T-helper 1 cell (primary cell): ENCODE data around the gene YEATS4.

Experiments
- DNase-seq, 5 donors: peaks; one replicate each; pipeline ENCODE4 v3.0.0-alpha.2; 2012 to 2020

YEATS4 gene

DNA sequence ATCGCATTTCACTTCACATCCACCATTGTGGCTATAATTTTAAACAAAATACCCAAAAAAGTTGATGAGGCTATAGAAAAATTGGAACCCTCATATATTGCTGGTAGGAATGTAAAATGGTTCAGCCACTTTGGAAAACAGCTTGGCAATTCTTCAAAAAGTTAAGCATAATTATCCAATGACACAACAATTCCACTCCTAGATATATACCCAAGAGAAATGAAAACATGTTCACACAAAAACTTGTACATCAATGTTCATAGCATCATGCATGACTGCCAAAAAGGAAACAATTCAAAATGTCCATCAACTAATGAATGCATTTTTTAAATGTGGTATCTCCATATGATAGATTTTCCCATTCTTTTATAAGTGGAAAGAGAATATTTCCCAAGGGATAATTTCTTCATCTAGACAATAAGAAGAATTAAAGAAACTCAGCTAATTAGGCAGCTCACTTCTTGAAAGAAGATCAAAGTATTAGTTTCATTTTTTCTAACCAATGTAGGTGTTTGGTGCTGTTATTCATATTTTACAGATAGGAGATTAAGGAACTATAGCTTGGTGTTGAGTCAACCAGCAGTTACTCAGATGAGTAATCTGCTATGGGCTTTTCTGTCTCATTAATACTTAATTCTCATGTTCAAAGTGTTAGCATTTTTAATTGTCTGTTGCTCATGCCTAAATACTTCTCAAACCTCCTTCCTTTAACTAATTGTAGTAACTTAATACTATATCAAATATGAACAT is 32.8 kb downstream of the YEATS4 start:
- DNase-seq = no peak

GRCh38 chr12:69396041-69396440 is 36.5 kb downstream of the YEATS4 start:
- DNase-seq = no peak

DNA sequence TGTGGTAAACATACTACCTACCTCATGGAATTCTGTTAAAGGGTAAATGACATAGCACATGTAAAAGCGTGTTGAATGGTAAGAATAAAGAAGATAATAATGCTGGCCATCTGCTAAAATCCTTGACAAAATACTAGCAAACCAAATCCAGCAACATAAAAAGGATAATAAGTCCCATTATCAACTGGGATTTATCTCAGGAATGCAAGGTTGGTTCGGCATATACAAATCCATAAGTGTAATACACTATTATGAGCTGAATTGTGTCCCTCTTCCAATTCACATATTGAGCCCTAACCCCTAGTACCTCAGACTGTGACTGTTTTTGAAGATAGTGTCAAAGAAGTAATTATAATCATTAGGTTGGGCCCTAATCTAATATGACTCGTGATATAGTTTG is 37.4 kb downstream of the YEATS4 start:
- no peak for DNase-seq

DNA sequence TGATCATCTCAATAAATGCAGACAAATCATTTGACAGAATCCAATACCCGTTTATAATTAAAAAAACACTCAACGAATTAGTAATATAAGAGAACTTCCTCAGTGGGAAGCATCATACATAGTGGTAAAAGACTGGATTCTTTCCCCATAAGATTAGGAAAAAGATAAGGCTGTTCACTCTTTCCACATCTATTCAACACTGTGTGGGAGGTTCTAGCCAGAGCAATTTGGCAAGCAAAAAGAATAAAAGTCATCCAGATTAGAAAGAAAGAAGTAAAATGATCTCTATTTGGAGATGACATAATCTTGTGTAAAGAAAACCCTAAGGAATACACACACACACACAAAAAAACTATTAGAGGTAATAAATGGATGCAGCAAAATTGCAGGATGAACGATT is 38.4 kb downstream of the YEATS4 start:
- no peak for DNase-seq

- no peak for DNase-seq
Measured at GRCh38 chr12:69401940-69402339, 42.4 kb downstream of the YEATS4 start.

DNA sequence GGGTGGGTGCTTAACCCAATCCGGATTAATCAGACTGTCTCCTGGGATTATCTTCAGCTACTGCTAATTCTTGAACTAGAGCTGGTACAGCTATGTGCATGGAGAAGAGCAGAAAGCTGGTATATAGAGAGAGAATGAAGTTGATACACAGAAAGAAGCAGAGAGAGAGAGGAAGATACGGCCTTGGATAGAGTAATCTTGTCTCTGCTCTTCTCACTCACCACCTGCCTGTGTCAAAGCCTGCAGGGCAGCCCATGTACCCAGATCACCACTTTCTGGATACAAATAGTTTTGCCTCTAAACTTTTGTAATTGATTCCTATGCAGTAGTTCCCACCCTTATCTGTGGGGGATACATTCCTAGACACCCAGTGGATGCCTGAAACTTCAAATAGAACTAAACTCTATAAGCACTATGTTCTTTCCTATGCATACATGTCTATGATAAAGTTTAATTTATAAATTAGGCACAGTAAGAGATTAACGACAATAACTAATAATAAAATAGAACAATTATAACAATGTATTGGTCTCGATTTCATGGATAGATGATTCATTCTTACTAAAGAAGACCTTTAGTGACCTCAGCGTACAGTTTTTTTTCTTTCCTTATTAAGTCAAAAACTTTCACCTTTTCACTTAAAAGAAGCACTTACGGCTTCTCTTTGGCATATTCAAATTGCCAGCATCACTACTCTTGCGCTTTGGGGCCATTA is 45.5 kb downstream of the YEATS4 start:
- DNase-seq = no peak

- no peak for DNase-seq
Measured at GRCh38 chr12:69405566-69405865, 46.0 kb downstream of the YEATS4 start.

- DNase-seq = no peak
Measured at GRCh38 chr12:69406217-69406616, 46.7 kb downstream of the YEATS4 start.

GRCh38 chr12:69410571-69410970 is 51.0 kb downstream of the YEATS4 start:
- no peak for DNase-seq

DNA sequence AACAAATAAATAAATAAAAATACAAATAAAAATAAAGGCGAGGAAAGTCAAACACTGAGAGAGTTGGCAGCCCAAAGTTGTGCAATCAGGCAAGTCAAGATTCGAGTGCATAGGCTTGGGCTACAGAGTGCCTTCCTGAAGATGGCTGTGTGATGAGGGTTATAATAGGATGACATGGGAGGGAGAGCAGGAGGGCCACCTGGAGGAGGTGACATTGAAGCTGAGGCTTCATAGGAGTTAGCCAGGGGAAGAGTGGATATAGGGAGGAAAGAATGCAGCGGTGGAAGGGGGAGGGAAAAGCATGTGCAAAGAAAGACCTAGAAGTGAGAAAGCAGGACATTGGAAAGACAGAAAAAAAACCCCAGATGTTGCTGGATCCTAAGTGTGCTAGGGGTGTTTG is 53.1 kb downstream of the YEATS4 start:
- no peak for DNase-seq

GRCh38 chr12:69415471-69416275 is 56.1 kb downstream of the YEATS4 start:
- DNase-seq = no peak

DNA sequence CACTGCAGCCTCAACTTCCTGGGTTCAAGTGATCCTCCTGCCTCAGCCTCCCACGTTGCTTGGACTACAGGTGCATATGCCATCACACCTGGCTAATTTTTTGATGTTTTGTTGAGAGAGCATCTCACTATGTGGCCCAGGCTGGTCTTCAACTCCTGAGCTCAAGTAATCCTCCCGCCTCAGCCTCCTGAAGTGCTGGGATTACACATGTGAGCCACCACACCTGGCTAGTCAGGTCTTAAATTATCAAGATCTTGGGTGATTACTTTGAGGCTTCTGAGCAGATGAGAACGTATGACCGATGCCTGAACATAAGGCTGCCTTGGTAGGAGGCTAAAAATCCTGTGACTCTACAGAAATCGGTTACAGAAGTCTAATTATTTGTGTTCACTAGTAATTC is 57.7 kb downstream of the YEATS4 start:
- DNase-seq = no peak

GRCh38 chr12:69417741-69418167 is 58.2 kb downstream of the YEATS4 start:
- no peak for DNase-seq

DNA sequence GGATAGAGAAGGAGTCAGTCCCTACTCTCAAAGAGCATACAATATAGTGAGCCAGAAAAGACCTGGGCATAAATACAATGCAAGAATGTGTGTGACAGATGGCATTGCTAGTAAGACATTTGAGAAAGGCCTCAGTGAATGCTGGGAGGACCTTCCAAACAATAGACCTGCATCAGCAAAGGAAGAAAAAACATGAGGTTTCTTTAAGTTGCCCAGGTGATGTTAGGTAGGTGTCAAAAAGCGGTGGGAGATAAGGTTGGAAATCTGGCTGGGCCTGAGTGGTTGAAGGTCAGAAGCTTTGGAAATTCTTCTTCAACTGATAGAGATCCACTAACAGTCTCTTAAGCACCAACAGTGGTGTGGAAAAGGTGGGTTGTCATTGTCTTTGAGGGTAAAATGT is 60.2 kb downstream of the YEATS4 start:
- DNase-seq = no peak

DNA sequence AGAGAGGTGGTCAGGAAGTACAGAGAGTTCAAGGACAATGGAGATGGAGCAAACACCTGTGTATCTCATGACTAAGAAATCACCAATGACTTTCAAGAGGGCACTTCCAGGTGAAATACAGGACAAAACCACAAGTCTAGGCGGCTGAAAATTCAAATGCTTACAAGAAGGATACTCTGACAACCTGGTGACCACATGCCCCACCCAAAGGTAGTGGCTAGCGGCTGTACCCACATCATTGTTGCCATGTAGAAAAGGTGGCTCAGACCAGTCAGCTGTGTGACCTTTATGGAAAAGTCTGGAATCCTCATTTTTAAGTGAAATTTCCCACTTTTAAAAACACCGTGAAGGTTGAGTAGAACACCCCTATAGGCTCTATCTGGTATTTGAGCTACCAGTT is 62.0 kb downstream of the YEATS4 start:
- DNase-seq = no peak

- DNase-seq = no peak
Measured at GRCh38 chr12:69423037-69423905, 63.7 kb downstream of the YEATS4 start.

DNA sequence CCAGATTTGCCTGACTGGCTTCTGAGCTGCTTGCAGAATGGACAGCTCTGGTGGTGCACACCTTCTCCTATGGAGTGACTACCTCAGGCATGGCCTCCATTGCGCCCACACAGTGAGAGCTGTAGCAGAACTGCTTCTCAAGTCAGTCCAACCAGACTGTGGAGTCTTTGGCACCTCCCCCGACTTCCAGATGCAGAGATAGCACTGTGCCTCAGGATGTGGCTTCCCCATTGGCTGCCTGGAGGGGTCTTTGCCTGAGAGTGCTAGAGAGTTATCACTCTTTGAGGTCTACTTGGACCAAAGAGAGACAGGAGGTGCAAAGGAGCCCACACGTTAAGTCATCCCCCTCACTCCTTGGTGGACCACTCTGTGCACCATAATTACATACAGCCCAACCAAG is 65.9 kb downstream of the YEATS4 start:
- DNase-seq = no peak

DNA sequence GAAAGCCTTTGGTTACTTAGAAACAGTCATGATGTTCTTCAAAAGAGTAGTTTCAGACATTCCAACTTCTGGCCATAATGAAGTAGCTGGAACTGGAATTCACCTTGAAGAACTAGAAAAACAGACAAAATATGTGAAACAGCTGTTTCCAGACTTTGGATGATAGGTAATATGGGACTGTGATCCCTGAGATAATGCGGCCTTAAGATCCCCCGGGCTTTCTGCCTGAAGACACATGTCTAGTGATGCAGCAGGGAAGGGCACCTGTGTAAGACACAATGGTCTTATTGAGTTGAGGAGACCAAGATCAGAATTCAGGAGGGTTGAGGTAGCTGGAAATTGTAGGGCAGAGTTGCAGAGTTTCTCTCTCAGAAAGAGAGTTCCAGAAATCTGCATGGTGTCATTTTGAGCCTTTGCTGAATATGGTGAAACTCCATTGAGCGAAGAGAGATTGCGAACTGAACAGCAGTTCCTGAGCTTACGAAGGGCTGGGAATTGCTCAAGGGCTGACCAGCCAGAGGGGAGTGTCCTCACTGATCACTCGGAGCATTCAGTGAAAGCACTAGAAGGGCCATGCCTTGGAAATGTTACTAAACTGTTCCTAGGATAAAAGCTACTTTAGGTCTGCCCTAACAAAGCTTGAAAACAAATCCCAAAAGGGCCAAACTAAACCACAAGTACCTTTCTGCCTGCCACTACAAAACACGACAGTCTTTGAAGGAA is 69.0 kb downstream of the YEATS4 start:
- no peak for DNase-seq

- no peak for DNase-seq
Measured at GRCh38 chr12:69430942-69431590, 71.5 kb downstream of the YEATS4 start.

DNA sequence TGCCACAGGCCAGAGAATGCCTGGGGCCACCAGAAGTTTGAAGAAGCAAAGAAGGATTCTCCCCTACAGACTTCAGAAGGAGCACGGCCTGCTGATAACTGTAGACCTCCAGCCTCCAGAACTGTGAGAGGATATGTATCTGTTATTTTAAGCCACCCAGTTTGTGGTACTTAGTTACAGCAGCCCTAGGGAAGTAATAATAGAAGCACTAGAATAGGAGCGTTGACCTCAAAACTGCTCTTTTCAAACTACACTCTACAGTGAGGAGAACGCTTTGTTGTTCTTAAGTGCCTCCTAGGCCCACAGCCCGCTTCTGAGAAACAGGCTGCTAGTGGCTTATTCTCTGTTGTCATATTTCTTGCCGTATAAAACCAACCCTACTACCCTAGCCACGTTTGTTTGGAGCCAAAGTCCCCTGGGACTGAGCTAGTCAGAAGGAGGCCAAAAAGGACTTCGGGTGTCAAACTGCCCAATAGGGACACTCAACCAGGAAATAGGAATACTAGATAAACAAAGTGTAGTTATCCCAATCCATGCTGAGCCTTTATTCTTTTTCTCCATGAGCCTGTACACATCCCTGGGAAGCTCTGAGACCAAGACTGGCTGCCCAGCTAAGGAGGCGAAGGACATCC is 72.2 kb downstream of the YEATS4 start:
- DNase-seq = no peak

DNA sequence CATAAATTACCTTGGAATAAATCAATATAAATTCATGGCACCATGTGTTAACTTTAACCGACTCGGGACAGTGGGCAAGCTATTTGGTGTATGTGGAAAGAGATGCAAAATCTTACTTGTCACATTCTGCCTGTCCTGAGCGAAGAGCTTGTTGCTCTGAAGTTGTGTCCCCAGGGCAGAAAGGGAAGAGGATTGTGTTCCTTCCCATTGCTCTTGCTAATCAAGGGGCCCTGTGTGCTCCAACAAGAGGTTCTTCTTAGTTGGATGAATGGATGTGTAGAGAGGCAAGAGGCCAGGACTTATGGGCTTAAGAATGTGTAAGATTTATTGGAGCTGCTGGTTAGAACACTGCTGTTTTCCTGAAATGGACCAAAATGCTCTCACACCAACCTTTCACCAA is 74.1 kb downstream of the YEATS4 start:
- DNase-seq = no peak
